Right hindlimb (tissue), 1 donor: ENCODE measurements around the gene KCNJ18.
A peak's percentile ranks its signal among the peaks of the same experiment; 100 is the strongest.
"Not testable (repeated sequence)": the region's sequence is repeated elsewhere in the genome, so short reads cannot be mapped to it uniquely, and the experiment has no call there.

ENCODE experiments used
- DNase-seq: peaks from one replicate; pipeline ENCODE4 v3.0.0-alpha.2; 2018

The KCNJ18 gene

DNA sequence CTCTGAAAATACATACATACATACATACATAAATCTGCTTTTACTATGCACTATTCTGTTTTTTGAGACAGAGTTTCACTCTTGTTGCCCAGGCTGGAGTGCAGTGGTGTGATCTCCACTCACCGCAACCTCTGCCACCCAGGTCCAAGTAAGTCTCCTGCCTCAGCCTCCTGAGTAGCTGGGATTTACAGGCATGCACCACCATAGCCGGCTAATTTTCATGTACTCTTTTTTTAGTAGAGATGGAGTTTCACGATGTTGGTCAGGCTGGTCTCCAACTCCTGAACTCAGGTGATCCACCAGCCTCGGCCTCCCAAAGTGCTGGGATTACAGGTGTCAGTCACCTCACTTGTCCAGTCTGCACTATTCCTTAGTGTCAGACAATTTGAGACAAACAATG is 20.5 kb upstream of the KCNJ18 start:
- not testable (repeated sequence) for DNase-seq

DNA sequence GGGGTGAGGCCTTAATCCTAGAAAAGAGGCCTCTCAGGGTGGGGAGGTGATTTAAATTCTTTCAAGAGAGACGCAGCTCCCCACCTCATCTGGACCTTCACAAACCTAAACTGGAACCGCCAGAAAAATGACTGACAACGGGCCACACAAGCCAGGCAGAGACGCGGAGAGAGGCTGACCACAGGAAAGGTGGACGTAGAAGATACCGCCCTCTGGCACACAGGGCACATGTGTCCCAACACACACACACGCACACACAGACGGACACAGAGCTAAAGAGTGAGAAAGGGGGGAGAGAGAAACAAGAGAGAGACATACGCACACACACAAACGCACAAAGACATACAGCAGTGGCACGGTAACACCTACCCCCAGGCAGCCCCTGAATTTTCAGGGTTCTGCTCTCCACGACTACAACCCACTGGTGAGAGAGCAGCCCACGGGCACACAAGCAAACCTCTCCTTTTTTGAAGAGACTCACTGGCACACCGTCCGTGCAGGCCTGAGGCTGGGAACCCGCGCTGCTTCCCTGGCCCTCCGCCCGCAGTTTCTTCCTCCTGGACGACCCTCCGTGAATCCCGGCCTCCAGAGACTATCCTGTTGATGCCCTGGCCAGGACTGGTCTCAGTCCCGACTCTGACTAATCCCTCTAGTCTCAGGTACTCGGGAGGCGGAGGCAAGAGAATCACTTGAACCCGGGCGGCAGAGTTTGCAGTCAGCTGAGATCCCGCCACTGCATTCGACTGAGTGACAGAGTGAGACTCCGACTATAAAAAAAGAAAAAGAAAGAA is 18.7 kb upstream of the KCNJ18 start:
- DNase-seq, result not testable (repeated sequence)

DNA sequence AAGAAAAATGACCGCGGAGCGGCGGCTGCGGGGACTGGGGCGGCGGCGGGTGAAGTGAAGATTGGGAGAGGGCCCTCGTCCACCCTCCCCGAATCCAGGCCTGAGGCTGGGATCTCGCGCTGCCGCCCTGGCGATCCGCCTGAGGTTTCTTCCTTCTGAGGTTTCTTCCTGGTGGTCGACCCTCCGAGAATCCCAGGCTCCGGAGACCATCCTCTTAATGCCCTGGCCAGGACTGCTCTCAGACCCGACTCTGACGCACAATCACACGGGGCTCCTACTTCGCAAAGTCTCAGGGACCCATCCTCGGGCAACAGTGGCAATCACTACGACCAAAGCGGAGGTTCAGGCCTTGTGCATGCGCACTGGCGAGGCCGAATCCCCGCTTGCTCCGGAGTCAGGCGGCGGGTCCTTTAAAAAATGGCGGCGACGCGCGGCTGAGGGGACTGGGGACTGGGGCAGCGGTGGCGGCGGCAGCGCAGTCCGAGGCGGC is 18.0 kb upstream of the KCNJ18 start:
- DNase-seq, result no peak

DNA sequence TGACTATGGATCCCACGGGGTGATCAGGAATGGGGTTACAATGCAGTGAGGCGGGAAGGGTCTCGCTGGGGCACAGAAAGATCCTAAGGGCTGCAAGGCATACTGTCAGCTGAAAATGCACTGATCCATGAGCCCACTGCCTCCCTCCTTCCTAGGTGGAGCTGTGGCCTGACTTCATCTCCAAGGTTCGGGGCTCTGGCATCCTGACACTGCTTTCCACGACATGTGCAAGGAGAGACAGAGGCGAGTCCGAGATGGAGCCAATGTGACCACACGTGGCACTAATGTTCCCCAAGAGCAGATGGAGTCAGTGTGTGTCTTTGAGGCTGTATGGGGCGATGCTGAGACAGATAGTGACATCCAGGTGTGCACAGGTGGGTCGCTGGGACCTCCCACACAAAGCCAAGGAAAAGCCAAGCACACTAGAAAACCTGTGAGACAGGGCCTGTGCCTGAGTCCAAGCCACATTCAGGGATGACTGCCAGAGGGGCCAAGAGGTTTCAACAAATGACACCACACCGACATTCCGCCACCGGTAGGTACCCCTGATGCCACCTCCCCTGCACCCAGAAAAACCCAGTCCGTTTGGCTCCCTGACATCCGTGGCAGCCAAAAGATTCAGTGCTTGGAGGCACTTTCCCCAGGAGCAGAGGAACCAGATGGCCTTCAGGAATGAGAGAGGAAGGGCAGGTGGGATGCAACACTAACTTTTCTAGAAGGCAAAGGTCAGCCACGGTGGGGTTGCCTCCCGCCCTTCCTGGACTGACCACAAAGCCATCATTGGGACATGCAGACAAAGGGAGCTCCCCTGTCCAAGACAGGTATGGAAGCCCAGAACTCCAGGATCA is 17.2 kb upstream of the KCNJ18 start:
- not testable (repeated sequence) for DNase-seq

DNA sequence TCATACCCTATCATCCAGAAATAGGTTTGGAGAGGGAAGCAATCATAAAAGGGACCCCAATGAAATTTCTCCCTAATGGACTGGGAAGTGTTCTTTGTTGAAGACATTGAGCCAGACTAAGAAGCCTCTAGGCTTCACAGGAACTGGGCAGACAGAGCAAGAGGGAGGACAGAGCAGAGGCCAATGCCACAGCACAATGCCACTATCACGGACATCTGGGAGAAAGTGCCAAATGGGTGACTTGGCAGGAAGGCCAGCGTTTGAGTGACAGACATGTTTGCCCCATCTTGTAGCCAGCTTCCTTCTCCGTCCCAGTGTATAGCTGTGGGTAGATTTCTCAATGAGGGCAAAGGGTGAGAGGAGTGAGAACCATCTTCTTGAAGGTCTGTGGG is 16.6 kb upstream of the KCNJ18 start:
- not testable (repeated sequence) for DNase-seq

DNA sequence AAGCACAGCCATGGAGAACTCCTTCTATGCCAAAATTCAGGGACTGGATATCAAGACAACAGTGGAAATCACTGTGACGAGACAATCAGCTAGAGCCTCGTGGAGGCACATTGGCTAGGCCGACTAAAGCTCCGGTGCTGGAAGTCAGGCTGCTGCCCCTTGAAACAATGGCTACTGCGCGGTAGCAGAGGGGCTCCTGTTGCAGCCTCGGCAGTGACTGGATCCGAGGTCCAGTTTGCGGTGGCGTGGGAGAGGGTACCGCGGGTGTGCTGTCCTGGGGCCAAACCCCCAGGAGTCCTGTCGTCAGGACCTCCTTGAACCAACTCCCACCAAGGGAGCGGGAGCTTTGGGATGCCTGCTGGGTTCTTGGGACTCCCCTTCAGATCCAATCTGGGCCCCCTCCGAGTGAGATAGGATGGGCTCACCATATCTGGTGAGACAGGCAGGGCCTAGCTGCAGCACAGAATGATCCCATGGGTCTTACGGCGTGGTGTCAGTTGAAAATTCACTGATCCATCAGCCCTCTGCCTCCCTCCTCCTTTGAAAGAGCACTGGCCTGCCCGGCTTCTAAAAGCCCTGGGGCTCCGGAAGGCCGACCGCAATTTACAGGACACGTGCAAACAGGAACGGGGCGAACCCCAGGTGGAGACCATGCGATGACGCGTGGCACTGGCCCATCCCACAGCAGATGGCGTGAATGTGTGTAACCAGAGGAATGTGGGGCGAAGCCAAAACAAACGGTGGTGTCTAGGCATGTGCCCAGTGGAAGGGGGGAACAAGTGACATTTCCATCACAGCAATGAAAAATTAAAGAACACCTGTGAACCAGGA is 15.8 kb upstream of the KCNJ18 start:
- no peak for DNase-seq

DNA sequence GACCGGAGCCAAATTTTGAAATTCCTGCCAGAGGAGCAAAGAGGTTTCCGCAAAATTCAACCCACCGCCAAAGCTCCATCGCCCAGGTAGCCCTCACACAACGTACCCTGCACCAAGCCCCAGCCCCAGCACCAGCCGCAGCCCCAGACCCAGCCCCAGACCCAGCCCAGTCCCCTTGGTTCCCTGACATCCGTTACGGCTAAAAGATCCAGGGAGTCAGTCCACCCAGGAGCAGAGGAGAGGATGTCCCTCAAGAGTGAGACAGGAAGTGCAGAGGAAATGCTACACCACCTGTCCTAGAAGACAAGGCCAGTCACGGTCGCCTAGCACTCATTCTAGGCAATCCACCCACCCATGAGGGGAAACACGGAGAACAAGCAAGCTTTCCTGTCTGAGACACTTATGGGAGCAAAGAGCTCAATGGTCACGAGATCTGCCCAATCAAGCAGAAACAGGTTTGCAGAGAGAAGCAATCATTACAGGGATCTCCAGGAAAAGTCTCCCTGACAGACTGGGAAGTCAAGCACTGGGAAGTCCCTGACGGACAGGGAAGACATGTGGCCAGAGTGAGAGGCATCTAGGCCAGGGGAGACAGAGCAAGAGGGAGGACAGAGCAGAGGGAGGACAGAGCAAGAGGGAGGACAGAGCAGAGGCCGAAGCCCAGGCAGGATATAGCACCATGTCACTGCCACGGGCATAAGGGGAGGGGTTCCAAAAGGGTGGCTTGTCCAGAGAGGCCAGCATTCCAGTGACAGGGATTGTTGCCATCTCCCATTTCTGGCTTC is 15.0 kb upstream of the KCNJ18 start:
- DNase-seq, result no peak

DNA sequence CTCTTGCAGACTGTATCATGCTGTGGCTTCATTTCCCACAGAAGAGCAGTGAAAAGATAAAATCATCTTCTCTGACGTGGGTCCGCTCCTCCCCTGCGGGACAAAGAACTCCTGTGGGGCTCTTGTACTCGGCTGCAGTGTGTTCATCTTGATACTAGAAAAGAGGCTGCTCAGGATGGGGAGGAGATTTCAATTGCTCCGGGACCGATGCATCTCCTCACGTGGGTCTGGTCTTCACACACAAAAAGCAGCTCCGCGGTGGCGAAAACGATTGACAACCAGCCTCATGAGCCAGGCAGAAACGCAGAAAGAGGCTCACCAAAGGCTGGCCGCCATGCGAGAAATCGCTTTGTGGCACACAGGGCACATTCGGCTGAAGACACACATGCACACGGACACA is 14.4 kb upstream of the KCNJ18 start:
- DNase-seq, result no peak

DNA sequence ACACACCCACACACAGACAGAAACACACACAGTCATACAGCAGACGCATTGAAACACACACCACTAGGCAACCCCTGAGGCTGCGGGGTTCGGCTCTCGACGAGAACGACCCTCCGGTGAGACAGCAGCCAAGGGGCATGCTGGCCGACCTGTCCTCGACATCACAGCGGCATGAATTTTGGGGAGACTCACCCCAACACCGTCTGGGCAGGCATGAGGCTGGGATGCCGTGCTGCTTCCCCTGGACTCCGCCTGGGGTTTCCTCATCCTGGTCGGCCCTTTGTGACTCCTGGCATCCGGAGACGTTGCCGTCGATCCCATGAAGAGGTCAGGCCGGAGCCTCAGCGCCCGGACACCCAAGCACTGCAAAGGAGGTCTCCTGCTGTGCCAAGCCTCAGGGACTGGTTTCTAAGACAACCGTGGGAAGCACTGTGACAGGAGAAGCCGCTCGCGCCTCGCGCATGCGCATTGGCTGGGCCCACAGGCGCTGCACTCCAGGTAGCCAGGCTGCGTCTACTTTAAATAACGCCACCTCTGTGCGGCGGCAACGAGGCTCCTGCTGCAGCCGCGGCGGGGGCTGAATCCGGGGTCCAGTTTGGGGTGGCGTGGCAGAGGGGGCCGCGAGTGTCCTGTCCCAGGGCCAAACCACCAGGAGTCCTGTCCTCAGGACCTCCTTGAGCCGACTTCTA is 13.8 kb upstream of the KCNJ18 start:
- no peak for DNase-seq

DNA sequence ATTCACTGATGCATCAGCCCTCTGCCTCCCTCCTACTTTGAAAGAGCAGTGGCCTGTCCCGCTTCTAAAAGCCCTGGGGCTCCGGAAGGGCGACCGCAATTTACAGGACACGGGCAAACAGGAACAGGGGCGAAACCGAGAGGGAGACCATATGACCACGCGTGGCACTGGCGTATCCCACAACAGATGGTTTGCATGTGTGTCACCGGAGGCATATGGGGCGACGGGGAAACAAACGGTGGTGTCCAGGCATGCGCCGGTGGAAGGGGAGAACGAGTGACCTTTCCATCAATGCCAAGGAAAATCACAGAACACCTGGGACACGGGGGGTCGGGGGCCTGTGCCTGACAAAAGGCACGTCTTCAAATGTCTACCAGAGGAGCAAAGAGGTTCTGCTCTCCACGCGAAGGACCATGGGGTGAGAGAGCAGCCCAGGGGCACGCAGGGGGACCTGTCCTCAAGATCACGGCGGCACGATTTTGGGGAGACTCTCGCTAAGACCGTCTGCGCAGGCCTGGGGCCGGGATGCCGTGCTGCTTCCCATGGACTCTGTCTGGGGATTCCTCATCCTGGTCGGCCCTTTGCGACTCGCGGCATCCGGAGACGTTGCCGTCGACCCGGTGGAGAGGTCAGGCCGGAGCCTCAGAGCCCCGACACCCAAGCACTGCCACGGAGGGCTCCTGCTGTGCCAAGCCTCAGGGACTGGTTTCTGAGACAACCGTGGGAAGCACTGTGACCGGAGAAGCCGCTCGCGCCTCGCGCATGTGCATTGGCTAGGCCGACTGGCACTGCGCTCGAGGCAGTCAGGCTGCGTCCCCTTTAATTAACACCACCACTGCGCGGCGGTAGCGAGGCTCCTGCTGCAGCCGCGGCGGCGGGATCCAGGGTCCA is 12.8 kb upstream of the KCNJ18 start:
- DNase-seq, result no peak

DNA sequence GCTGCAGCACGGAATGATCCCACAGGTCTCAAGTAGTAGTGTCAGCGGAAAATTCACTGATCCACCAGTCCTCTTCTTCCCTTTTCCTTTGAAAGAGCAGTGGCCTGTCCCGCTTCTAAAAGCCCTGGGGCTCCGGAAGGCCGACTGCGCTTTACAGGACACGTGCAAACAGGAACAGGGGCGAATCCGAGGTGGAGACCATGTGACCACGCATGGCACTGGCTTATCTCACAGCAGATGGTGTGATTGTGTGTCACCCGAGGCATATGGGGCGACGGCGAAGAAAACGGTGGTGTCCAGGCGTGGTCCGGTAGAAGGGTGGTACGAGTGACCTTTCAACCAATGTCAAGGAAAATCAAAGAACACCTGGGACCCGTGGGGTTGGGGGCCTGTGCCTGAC is 12.0 kb upstream of the KCNJ18 start:
- DNase-seq, result no peak

DNA sequence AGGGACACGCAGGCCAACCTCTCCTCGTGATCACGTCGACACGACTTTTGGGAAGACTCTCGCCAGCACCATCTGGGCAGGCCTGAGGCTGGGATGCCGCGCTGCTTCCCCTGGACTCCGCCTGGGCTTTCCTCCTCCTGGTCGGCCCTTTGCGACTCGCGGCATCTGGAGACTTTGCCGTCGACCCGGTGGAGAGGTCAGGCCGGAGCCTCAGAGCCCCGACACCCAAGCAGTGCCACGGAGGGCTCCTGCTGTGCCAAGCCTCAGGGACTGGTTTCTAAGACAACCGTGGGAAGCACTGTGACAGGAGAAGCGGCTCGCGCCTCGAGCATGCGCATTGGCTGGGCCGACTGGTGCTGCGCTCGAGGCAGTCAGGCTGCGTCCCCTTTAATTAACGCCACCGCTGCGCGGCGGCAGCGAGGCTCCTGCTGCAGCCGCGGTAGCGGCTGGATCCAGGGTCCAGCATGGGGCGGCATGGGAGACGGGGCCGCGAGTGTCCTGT is 11.4 kb upstream of the KCNJ18 start:
- not testable (repeated sequence) for DNase-seq

DNA sequence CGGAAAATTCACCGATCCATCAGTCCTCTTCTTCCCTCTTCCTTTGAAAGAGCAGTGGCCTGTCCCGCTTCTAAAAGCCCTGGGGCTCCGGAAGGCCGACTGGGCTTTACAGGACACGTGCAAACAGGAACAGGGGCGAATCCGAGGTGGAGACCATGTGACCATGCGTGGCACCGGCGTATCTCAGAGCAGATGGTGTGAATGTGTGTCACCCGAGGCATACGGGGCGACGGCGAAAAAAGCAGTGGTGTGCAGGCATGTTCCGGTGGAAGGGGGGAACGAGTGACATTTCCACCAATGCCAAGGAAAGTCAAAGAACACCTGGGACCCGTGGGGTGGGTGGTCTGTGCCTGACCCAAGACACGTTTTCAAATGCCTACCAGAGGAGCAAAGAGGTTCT is 10.7 kb upstream of the KCNJ18 start:
- not testable (repeated sequence) for DNase-seq

DNA sequence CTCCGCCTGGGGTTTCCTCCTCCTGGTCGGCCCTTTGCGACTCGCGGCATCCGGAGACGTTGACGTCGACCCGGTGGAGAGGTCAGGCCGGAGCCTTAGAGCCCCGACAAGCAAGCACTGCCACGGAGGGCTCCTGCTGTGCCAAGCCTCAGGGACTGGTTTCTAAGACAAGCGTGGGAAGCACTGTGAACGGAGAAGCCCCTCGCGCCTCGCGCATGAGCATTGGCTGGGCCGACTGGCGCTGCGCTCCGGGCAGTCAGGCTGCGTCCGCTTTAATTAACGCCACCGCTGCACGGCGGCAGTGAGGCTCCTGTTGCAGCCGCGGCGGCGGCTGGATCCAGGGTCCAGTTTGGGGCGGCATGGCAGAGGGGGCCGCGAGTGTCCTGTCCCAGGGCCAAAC is 10.2 kb upstream of the KCNJ18 start:
- not testable (repeated sequence) for DNase-seq

DNA sequence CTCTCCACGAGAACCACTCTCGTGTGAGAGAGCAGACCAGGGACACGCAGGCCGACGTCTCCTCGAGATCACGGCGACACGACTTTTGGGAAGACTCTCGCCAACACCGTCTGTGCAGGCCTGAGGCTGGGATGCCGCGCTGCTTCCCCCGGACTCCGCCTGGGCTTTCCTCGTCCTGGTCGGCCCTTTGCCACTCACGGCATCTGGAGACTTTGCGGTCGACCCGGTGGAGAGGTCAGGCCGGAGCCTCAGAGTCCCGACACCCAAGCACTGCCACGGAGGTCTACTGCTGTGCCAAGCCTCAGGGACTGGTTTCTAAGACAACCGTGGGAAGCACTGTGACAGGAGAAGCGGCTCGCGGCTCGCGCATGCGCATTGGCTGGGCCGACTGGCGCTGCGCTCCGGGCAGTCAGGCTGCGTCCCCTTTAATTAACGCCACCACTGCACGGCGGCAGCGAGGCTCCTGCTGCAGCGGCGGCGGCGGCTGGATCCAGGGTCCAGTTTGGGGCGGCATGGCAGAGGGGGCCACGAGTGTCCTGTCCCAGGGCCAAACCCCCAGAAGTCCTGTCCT is 9.1 kb upstream of the KCNJ18 start:
- DNase-seq, result not testable (repeated sequence)

DNA sequence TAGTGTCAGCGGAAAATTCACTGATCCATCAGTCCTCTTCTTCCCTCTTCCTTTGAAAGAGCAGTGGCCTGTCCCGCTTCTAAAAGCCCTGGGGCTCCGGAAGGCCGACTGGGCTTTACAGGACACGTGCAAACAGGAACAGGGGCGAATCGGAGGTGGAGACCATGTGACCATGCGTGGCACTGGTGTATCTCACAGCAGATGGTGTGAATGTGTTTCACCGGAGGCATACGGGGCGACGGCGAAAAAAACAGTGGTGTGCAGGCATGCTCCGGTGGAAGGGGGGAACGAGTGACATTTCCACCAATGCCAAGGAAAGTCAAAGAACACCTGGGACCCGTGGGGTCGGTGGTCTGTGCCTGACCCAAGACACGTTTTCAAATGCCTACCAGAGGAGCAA is 8.4 kb upstream of the KCNJ18 start:
- DNase-seq, result not testable (repeated sequence)

DNA sequence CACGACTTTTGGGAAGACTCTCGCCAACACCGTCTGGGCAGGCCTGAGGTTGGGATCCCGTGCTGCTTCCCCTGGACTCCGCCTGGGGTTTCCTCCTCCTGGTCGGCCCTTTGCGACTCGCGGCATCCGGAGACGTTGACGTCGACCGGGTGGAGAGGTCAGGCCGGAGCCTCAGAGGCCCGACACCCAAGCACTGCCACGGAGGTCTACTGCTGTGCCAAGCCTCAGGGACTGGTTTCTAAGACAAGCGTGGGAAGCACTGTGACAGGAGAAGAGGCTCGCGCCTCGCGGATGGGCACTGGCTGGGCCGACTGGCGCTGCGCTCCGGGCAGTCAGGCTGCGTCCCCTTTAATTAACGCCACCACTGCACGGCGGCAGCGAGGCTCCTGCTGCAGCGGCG is 7.9 kb upstream of the KCNJ18 start:
- not testable (repeated sequence) for DNase-seq

DNA sequence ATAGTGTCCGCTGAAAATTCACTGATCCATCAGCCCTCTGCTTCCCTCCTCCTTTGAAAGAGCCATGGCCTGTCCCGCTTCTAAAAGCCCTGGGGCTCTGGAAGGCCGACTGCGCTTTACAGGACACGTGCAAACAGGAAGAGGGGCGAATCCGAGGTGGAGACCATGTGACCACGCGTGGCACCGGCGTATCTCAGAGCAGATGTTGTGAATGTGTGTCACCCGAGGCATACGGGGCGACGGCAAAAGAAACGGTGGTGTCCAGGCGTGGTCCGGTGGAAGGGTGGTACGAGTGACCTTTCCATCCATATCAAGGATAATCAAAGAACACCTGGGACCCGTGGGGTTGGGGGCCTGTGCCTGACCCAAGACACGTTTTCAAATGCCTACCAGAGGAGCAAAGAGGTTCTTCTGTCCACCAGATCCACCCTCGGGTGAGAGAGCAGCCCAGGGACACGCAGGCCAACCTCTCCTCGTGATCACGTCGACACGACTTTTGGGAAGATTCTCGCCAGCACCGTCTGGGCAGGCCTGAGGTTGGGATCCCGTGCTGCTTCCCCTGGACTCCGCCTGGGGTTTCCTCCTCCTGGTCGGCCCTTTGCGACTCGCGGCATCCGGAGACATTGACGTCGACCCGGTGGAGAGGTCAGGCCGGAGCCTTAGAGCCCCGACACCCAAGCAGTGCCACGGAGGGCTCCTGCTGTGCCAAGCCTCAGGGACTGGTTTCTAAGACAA is 7.1 kb upstream of the KCNJ18 start:
- DNase-seq, result peak; percentile 1
